Measurements from ENCODE around the gene MAP2K1. TPM values are rescaled to one million over a fixed set of nuclear protein-coding genes. Genes with fewer than 3 reads are reported as not detected.
"Not testable (repeated sequence)": the region's sequence is repeated elsewhere in the genome, so short reads cannot be mapped to it uniquely, and the experiment has no call there.

Gene MAP2K1
- polyA plus RNA-seq, 4 donors, result 48.4 to 55.6 (median 52.5) TPM

GRCh38 chr15:66500346-66500745, 113.6 kb downstream of the MAP2K1 start:
- not testable (repeated sequence) for DNase-seq (ENCODE audit: low read depth in 4 of 4, low spot score in 3 of 4)

GRCh38 chr15:66502491-66502890, 115.8 kb downstream of the MAP2K1 start:
- DNase-seq (ENCODE audit: low read depth in 4 of 4, low spot score in 3 of 4), result no peak

GRCh38 chr15:66503041-66503648, 116.4 kb downstream of the MAP2K1 start:
- not testable (repeated sequence) for DNase-seq (ENCODE audit: low read depth in 4 of 4, low spot score in 3 of 4)

GRCh38 chr15:66503780-66504562, 117.3 kb downstream of the MAP2K1 start:
- DNase-seq (ENCODE audit: low read depth in 4 of 4, low spot score in 3 of 4), result no peak

- DNase-seq (ENCODE audit: low read depth in 4 of 4, low spot score in 3 of 4), result peak; percentile 68 to 88 (median 72)
These were observed 118.1 kb downstream of the MAP2K1 start, which contains the start of the genes RPL4 and ZWILCH for GRCh38 chr15:66504563-66505429. TSS of gene RPL4 (minus strand) at chr15:66504855. CDS start at chr15:66504790, 65 bp downstream. TSS of gene ZWILCH (plus strand) at chr15:66505326. CDS start at chr15:66505339, 13 bp downstream.

GRCh38 chr15:66505430-66505811, 118.7 kb downstream of the MAP2K1 start:
- peak in 1 of 4 donors; percentile 36 for DNase-seq (ENCODE audit: low read depth in 4 of 4, low spot score in 3 of 4)

- DNase-seq (ENCODE audit: low read depth in 4 of 4, low spot score in 3 of 4), result peak in 1 of 4 donors; percentile 1
These were observed 119.1 kb downstream of the MAP2K1 start for GRCh38 chr15:66505818-66506217.

- DNase-seq (ENCODE audit: low read depth in 4 of 4, low spot score in 3 of 4), result no peak
These were observed 121.7 kb downstream of the MAP2K1 start for GRCh38 chr15:66508293-66508883.

- DNase-seq (ENCODE audit: low read depth in 4 of 4, low spot score in 3 of 4), result no peak
These were observed 127.9 kb downstream of the MAP2K1 start for GRCh38 chr15:66514586-66514985.

- no peak for DNase-seq (ENCODE audit: low read depth in 4 of 4, low spot score in 3 of 4)
These were observed 129.2 kb downstream of the MAP2K1 start for GRCh38 chr15:66515901-66516322.

GRCh38 chr15:66523926-66524325, 137.2 kb downstream of the MAP2K1 start:
- no peak for DNase-seq (ENCODE audit: low read depth in 4 of 4, low spot score in 3 of 4)

GRCh38 chr15:66524838-66525237, 138.1 kb downstream of the MAP2K1 start:
- DNase-seq (ENCODE audit: low read depth in 4 of 4, low spot score in 3 of 4), result no peak

- DNase-seq (ENCODE audit: low read depth in 4 of 4, low spot score in 3 of 4), result no peak
These were observed 148.3 kb downstream of the MAP2K1 start for GRCh38 chr15:66535056-66535455.

Other genes with a start within 250 kb of the MAP2K1 start
- 1 to 10 TPM in 3 of 4 donors, under 1 TPM in 1; 0.44 to 3.1 (median 2.2) TPM for gene MEGF11, start 133.2 kb upstream of the MAP2K1 start, polyA plus RNA-seq (ENCODE audit: insufficient read length in 4 of 4)
- gene DIS3L, start 93.3 kb upstream of the MAP2K1 start, polyA plus RNA-seq (ENCODE audit: insufficient read length in 4 of 4), result 10 to 100 TPM; 31.6 to 45.6 (median 44.5) TPM
- 10 to 100 TPM; 13.2 to 19.6 (median 17.9) TPM for gene TIPIN, start 30.2 kb upstream of the MAP2K1 start, polyA plus RNA-seq (ENCODE audit: insufficient read length in 4 of 4)
- 10 to 100 TPM; 33.2 to 41.0 (median 38.7) TPM for gene SNAPC5, start 110.8 kb downstream of the MAP2K1 start, polyA plus RNA-seq (ENCODE audit: insufficient read length in 4 of 4)
- 1,000 to 10,000 TPM; 3,566 to 3,771 (median 3,668) TPM for gene RPL4, start 117.9 kb downstream of the MAP2K1 start, polyA plus RNA-seq (ENCODE audit: insufficient read length in 4 of 4)
- gene ZWILCH, start 118.4 kb downstream of the MAP2K1 start, polyA plus RNA-seq (ENCODE audit: insufficient read length in 4 of 4), result 10 to 100 TPM; 24.7 to 29.9 (median 26.1) TPM
- gene LCTL, start 179.1 kb downstream of the MAP2K1 start, polyA plus RNA-seq (ENCODE audit: insufficient read length in 4 of 4), result under 1 TPM; 0.15 to 0.50 (median 0.24) TPM

All from left renal pelvis (tissue), 4 donors.